K562 (cell line): ENCODE results near the gene EGR2. TPM values are rescaled to one million over a fixed set of nuclear protein-coding genes. Genes with fewer than 3 reads are reported as not detected.

Source experiments
- ETV6 ChIP-seq, 3 experiments: fragments of 150-350 bp in 1 of 3; sonication (generic) in 1 of 3; formaldehyde crosslinking in 1 of 3; IDR thresholded peaks; 2 replicates each; pipeline versions ENCODE4 v1.6.1 to v1.8.0; 2014 to 2022; ENCODE audit warnings: borderline replicate concordance in 2 of 3, low read depth in 2 of 3, antibody characterized with exemption in 1 of 3, low read length in 1 of 3, mild to moderate bottlenecking in 1 of 3, missing genetic modification reagents in 1 of 3
- FOS ChIP-seq: IDR thresholded peaks from 3 replicates; pipeline ENCODE4 v1.6.1; 2011; ENCODE audit not compliant: insufficient read length; ENCODE audit errors: extremely low read depth
- FUS ChIP-seq: fragments of 200-400 bp; formaldehyde crosslinking; optimal IDR thresholded peaks from 2 replicates; pipeline ENCODE3; 2017; ENCODE audit warnings: low read depth, low read length
- MYC ChIP-seq, 2 experiments: fragments of 250-450 bp in 1 of 2; sonication (Bioruptor Pico) in 1 of 2; IDR thresholded peaks; 2 replicates each; pipeline versions ENCODE4 v1.5.1 to v1.6.1; 2012 to 2021; ENCODE audit warnings: low read depth in 2 of 2, borderline replicate concordance in 1 of 2, improper control_type of control experiment in 1 of 2, low read length in 1 of 2, mild to moderate bottlenecking in 1 of 2, moderate library complexity in 1 of 2
- RFX1 ChIP-seq: fragments of 450-650 bp; IDR thresholded peaks from 2 replicates; pipeline ENCODE4 v1.6.1; 2016; ENCODE audit warnings: mild to moderate bottlenecking, moderate library complexity
- SUPT5H ChIP-seq: fragments of 450-650 bp; IDR thresholded peaks from 2 replicates; pipeline ENCODE4 v1.6.1; 2016
- TAF15 ChIP-seq: fragments of 200-400 bp; formaldehyde crosslinking; IDR thresholded peaks from 2 replicates; pipeline ENCODE4 v1.6.1; 2017; ENCODE audit warnings: mild to moderate bottlenecking, low read depth, low read length, moderate library complexity
- TAL1 ChIP-seq: fragments of 450-650 bp; IDR thresholded peaks from 2 replicates; pipeline ENCODE4 v1.6.1; 2016; ENCODE audit warnings: mild to moderate bottlenecking
- U2AF1 ChIP-seq: fragments of 200-400 bp; formaldehyde crosslinking; optimal IDR thresholded peaks from 2 replicates; pipeline ENCODE3; 2017; ENCODE audit warnings: mild to moderate bottlenecking, low read depth, low read length, moderate library complexity
- ZBTB17 ChIP-seq: fragments of 450-650 bp; formaldehyde crosslinking; IDR thresholded peaks from 2 replicates; pipeline ENCODE4 v1.4.0; 2020; ENCODE audit warnings: mild to moderate bottlenecking
- ZBTB43 ChIP-seq: sonication (generic); formaldehyde crosslinking; IDR thresholded peaks from 2 replicates; pipeline ENCODE4 v1.8.0; 2023; ENCODE audit warnings: mild to moderate bottlenecking, missing genetic modification reagents
- ZMIZ1 ChIP-seq, 2 experiments: fragments of 150-350 bp in 1 of 2; IDR thresholded peaks; 2 replicates each; pipeline ENCODE4 v1.6.1; 2012 to 2016; ENCODE audit warnings: low read depth in 2 of 2, low read length in 2 of 2, mild to moderate bottlenecking in 1 of 2, moderate library complexity in 1 of 2
- ZNF175 ChIP-seq: fragments of 200-800 bp; sonication (Bioruptor generic); IDR thresholded peaks from 2 replicates; pipeline ENCODE4 v1.6.1; 2016; ENCODE audit warnings: low read depth, mild to moderate bottlenecking, missing genetic modification characterization, missing compliant biosample characterization
- ZNF41 ChIP-seq: fragments of 250-450 bp; sonication (Bioruptor Pico); conservative IDR thresholded peaks from 2 replicates; pipeline ENCODE4 v1.4.0; 2020; ENCODE audit warnings: mild to moderate bottlenecking
- ZNF766 ChIP-seq: fragments of 200-800 bp; sonication (Bioruptor generic); conservative IDR thresholded peaks from 2 replicates; pipeline ENCODE4 v1.6.1; 2016; ENCODE audit warnings: missing genetic modification characterization, missing compliant biosample characterization
- polyA plus RNA-seq, 8 experiments: library from polyadenylated mRNA; depleted of rRNA in 4 of 8; stranded (reverse) in 5 of 8; unstranded in 3 of 8; fragments of >200 nt; fragmentation: Nextera tagmentation in 2 of 8; fragmentation: Illumina TruSeq in 1 of 8; extraction: Ambion mirVana in 2 of 8; extraction: Trizol in 1 of 8; gene quantifications; 2 replicates each; pipeline versions ENCODE4 v1.2.1 to v1.2.3, GENCODE V29; 2011 to 2014; ENCODE audit warnings: inconsistent platforms in 1 of 8, missing spikeins in 1 of 8
- total RNA-seq, 7 experiments: library from RNA; depleted of rRNA in 6 of 7; stranded (reverse); fragments of >200 nt in 6 of 7; fragmentation: Illumina TruSeq in 2 of 7; extraction: Trizol in 2 of 7; gene quantifications; 2 replicates each; pipeline versions ENCODE4 v1.2.1 to v1.2.3, GENCODE V29; 2011 to 2021; ENCODE audit warnings: low replicate concordance in 1 of 7

Gene EGR2
- total and polyA plus RNA-seq, 9 of the 15 experiments (the other 6 are each of a cell fraction or from before 2014, with no cell fraction given), result 0.08 to 0.18 (median 0.12) TPM; not detected in 4

DNA sequence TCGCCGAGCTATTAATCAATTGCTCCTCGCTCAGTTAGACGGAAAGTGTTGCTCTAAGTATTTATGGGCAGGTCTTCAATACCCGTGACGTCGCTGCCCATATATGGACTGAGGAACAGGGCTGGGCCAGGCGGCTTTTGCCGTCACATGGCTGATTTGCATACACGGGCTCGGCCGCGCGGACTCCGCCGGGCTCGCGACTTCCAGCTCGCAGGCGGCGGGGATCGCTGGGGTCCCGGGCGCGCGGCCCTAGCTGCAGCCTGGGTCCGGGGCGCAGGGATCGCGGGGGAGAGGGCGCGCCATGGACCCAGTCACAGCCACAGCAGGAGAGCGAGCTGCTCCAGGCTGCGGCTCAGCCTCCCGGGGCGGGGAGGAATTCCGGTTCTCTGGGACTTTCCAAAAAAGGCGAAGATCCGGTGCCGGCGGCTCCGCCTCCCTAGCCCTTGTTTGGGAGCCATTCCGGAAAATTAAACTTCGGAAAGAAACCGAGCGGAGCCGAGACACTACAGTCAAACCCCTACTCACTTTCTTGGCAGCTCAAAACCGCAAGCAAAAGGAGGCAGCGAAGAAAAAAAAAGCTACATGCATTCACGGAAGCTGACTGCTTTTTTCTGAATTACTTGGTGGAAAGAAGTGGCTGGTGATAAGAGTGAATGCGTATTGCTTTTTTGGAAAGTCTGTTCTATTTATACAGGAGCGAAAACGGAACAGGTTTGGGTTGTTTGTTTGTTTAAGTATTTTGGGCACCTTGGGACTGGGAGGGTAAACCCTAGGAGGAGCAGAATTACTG is at the start of gene EGR2 (continued):
- TF ChIP-seq ETV6 (IDR thresholded peaks at IDR 0.05; ENCODE audit: borderline replicate concordance in 1 of 2, low read depth in 2 of 2, low read length in 1 of 2), result no peak
- no peak for TF ChIP-seq ETV6 (CRISPR knock-in tag; IDR thresholded peaks at IDR 0.05; ENCODE audit: borderline replicate concordance)
- TF ChIP-seq ZNF175 (CRISPR knock-in tag), result no peak
- no peak for TF ChIP-seq RFX1
- no peak for TF ChIP-seq FOS
- TF ChIP-seq SUPT5H, result no peak
- no peak for TF ChIP-seq ZBTB43
- no peak for TF ChIP-seq U2AF1
- TF ChIP-seq FUS, result no peak
- no peak for TF ChIP-seq TAL1
- TF ChIP-seq ZBTB17 (CRISPR knock-in tag), result peak; percentile 73; the same call in 1 of the 2 replicates
- no peak for TF ChIP-seq ZNF766
- TF ChIP-seq ZNF41 (CRISPR knock-in tag), result no peak
- TF ChIP-seq ZMIZ1 (IDR thresholded peaks at IDR 0.05; ENCODE audit: low read depth in 2 of 2, low read length in 2 of 2), result no peak
- no peak for TF ChIP-seq TAF15
- peak; percentile 51; the same call in 1 of the 2 replicates for TF ChIP-seq MYC (IDR thresholded peaks at IDR 0.05; ENCODE audit: low read depth, low read length)
- TF ChIP-seq MYC (CRISPR knock-in tag; IDR thresholded peaks at IDR 0.05; ENCODE audit: borderline replicate concordance, low read depth), result no peak
